Fibroblast of pulmonary artery (primary cell): ENCODE data around the gene GPX8.

Experiments
- DNase-seq: peaks from one replicate; pipeline ENCODE4 v3.0.0-alpha.2; 2010; ENCODE audit warnings: low read depth
- H3K4me3 ChIP-seq: replicated peaks from 2 replicates; pipeline ENCODE4 v1.5.1; 2011; ENCODE audit warnings: low read depth, mild to moderate bottlenecking, control low read depth, low read length, moderate library complexity
- TF ChIP-seq, protein P1 (sequence below): IDR thresholded peaks from 2 replicates; pipeline ENCODE4 v1.5.1; 2011; ENCODE audit warnings: mild to moderate bottlenecking, control low read depth, low read length, inconsistent platforms; ENCODE audit errors: missing control alignments

The GPX8 gene

DNA sequence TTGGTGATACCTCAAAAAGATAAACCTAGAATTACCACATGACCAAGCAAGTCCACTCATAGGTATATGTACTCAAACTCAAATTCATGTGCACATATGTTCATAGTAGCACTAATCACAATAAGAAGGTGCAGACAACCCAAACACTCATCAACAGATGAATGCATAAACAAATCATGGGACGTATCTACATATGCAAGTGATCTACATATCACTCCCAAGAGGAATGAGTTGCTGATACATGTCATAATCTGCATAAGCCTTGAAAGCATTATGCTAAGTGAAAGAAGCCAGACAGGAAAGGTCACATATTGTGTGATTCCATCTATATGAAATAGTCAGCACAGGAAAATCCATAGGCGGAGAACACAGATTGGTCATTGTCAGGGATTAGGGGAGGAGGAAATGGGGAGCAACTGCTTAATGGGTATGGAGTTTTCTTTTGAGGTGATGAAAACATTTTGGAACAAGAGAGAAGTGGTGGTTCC, 10.6 kb upstream of the GPX8 start:
- DNase-seq, result no peak
- no peak overlapping the region for H3K4me3 ChIP-seq
- TF ChIP-seq, protein P1, sequence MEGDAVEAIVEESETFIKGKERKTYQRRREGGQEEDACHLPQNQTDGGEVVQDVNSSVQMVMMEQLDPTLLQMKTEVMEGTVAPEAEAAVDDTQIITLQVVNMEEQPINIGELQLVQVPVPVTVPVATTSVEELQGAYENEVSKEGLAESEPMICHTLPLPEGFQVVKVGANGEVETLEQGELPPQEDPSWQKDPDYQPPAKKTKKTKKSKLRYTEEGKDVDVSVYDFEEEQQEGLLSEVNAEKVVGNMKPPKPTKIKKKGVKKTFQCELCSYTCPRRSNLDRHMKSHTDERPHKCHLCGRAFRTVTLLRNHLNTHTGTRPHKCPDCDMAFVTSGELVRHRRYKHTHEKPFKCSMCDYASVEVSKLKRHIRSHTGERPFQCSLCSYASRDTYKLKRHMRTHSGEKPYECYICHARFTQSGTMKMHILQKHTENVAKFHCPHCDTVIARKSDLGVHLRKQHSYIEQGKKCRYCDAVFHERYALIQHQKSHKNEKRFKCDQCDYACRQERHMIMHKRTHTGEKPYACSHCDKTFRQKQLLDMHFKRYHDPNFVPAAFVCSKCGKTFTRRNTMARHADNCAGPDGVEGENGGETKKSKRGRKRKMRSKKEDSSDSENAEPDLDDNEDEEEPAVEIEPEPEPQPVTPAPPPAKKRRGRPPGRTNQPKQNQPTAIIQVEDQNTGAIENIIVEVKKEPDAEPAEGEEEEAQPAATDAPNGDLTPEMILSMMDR, result no peak

DNA sequence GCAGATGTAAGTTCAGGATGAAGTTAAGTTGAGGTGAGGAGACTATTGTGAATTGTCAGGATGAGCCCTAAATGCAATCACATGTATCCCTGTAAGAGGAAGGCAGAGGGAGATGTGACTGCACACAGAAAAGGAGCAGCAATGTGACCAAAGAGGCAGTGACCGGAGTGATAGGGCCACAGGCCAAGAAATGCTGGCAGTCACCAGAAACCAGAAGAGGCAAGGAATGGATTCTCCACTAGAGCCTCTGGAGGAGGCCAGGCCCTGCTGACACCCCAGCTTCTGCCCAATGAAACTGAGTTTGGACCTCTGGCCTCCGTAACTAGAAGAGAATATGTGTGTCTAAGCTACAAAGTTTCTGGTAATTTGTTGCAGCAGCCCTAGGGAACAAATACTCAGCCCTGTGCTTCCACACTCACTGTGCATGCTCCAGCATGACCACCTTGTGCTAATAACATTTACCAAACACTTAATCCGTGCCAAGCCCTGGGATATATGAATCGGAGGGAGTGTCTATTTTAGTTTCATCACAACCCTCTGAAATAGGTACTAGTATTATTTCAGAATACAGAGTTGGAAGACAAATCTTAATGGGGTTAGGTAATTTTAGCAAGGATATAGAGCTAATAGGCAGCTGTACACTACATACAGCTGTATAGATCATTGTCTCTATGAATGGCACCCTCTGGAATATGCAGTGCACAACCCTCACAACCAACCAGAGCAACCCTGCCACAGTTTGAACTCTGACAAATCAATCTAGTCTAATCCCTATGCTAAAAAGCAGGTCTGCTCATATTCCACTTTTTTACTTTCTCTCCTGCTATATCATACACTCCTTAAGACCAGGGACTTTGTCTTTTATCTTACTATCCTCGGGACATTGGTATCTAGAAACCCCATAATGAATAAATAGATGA, 7.8 kb upstream of the GPX8 start:
- TF ChIP-seq, protein P1, result no peak
- H3K4me3 ChIP-seq, result no peak overlapping the region
- peak; percentile 71 for DNase-seq

DNA sequence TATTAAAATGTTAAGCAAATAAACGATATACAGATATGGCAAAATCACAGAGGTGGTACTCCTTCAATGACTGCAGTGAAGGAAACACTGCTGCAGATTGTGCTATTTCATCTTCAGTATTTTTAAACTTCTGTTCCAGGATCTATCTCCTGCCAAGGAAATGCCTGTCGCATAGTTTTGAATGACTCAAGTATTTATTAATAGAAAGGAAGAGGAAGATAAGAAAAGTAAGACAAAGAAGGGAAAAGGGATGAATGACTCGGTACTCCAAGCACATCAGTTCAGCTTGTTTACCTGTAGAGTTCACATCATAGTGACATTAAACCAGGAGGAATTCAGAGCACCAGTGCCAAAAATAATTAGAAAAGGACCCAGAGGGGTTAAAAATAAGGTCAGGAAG, 5.1 kb upstream of the GPX8 start:
- TF ChIP-seq, protein P1, result no peak
- peak; percentile 84 for DNase-seq
- no peak overlapping the region for H3K4me3 ChIP-seq

DNA sequence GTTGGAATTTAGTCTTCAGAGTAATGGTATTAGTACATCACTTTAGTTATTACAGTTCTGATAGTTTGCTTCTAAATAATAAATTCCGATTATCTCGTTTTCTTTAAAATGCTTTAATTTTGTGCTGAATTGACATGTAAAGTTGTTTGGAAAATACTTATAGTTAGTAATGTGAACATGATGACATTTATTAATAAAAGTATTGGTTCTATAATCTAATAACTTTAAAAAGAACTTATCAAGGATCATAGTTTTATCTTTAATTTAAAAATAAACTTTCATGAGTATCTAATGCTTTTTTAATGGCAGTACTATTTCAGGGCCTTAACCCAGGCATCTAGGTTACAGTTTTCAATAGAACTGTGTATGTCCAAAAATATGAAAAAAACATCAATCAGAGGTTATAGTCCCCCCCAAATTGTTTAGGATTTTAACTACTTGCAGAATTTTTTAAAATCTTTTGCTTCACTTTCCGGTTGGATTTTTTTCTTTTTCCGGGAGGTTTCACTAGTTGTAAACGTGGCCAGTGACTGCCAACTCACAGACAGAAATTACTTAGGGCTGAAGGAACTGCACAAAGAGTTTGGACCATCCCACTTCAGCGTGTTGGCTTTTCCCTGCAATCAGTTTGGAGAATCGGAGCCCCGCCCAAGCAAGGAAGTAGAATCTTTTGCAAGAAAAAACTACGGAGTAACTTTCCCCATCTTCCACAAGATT, 680 bp downstream of the GPX8 start:
- TF ChIP-seq, protein P1, result no peak
- H3K4me3 ChIP-seq, result peak overlapping the region; percentile 70
- peak; percentile 96 for DNase-seq

DNA sequence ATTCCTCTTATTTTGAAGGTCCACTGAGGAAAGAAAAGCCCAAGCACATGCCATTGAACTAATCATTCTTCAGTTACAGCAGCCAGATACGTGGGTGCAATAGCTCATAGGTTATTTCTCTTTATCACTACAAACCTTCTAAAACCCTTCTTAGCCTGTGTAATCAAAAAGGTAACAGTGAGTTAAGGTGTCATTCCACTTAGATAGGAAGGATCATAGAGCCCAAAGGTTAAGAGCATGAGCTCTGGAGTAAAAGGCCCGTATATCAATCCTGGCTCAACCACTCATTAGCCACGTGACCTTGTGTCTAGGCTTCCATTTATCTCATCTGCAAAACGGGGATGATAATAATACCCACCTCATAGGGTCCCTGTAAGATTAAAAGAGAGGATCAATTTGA, 2.7 kb downstream of the GPX8 start:
- no peak for DNase-seq
- TF ChIP-seq, protein P1, result no peak
- no peak overlapping the region for H3K4me3 ChIP-seq

DNA sequence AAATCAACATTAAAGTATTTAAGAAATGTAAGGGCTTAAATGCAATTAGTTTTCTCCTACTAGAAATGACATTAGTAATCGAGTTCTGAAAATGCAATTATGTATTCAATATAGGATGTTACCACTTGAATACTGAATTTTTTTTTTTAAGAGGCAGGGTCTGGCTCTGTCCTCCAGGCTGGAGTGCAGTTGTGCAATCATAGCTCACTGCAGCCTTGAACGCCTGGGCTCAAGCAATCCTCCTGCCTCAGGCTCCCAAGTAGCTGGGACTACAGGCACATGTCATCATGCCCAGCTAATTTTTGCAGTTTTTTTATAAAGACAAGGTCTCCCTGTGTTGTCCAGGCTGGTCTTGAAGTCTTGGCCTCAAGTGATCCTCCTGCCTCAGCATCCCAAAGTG, 11.5 kb downstream of the GPX8 start:
- no peak for DNase-seq
- TF ChIP-seq, protein P1, result no peak
- no peak overlapping the region for H3K4me3 ChIP-seq
